K562 (cell line): ENCODE results near the gene KCTD21. TPM values are rescaled to one million over a fixed set of nuclear protein-coding genes. Genes with fewer than 3 reads are reported as not detected.

Experiments
- ATAC-seq: fragments of 200-7000 bp; cut with Tn5 transposase; 3 replicates; pipeline ENCODE4 v1.9.1; 2020; ENCODE audit warnings: moderate library complexity
- BruUV-seq: library from RNA; stranded (reverse); fragments of 400-500 nt; replicated peaks from 2 replicates; lab custom pipeline; 2021; lab: Mats Ljungman, UMichigan
- CTCF ChIA-PET: fragments of 300-600 bp; formaldehyde crosslinking; extraction: SDS; loops from one replicate; lab custom pipeline; 2021; ENCODE audit warnings: low intra/inter-chr PET ratio; lab: Yijun Ruan, JAX
- POLR2A ChIA-PET: fragments of 300-600, 350-650 bp; sonication (Branson Sonifier 250); formaldehyde crosslinking; extraction: SDS; loops from one replicate; lab custom pipeline; 2021; ENCODE audit warnings: antibody characterized with exemption, inconsistent platforms; lab: Yijun Ruan, JAX
- DNase-seq, 4 experiments: peaks; one replicate each; pipeline versions ENCODE4 v3.0.0 to v3.0.0-alpha.2; 2011 to 2018; ENCODE audit warnings: low spot score in 3 of 4, mixed read lengths in 3 of 4; ENCODE audit errors: extremely low read depth in 1 of 4
- FAIRE-seq: peaks from 2 replicates; lab custom pipeline; 2011; peaks lifted over from hg19 to GRCh38; lab: Jason Lieb, UNC
- H2AFZ ChIP-seq: 2 replicates; pipeline ENCODE4 v1.6.0; 2011; ENCODE audit warnings: low read depth, low read length, control low read depth, inconsistent platforms
- H3K27ac ChIP-seq: fragments of 200-600 bp; 3 replicates; pipeline ENCODE4 v1.8.0; 2011; ENCODE audit warnings: low read depth, mild to moderate bottlenecking, control low read depth, inconsistent platforms, low read length, moderate library complexity, mixed read lengths; ENCODE audit errors: extremely low read depth
- H3K27me3 ChIP-seq, 2 experiments: fragments of 300-600 bp in 1 of 2; 2 replicates in 1 of 2; 3 replicates in 1 of 2; pipeline versions ENCODE4 v1.6.0 to v1.8.0; 2011; ENCODE audit warnings: inconsistent platforms in 2 of 2, low read length in 2 of 2, mild to moderate bottlenecking in 1 of 2, mixed read lengths in 1 of 2, moderate library complexity in 1 of 2; ENCODE audit not compliant: control insufficient read depth in 2 of 2, insufficient read depth in 2 of 2
- H3K36me3 ChIP-seq: fragments of 300-600 bp; 3 replicates; pipeline ENCODE4 v1.8.0; 2011; ENCODE audit warnings: mild to moderate bottlenecking, low read length, inconsistent platforms; ENCODE audit not compliant: control insufficient read depth, insufficient read depth
- H3K4me1 ChIP-seq, 2 experiments: fragments of 200-600 bp in 1 of 2; replicated peaks in 1 of 2; 2 replicates in 1 of 2; 3 replicates in 1 of 2; pipeline versions ENCODE4 v1.5.1 to v1.8.0; 2011; ENCODE audit warnings: inconsistent platforms in 2 of 2, low read length in 2 of 2, mild to moderate bottlenecking in 1 of 2, mixed read lengths in 1 of 2, moderate library complexity in 1 of 2; ENCODE audit not compliant: control insufficient read depth in 2 of 2, insufficient read depth in 2 of 2
- H3K4me2 ChIP-seq: 2 replicates; pipeline ENCODE4 v1.6.1; 2011; ENCODE audit warnings: low read length, control low read depth, inconsistent platforms, mixed read lengths; ENCODE audit not compliant: insufficient read depth
- H3K4me3 ChIP-seq: fragments of 200-600 bp; sonication (generic), shearing (Covaris generic); 2 replicates; pipeline ENCODE4 v1.5.1; 2016; ENCODE audit warnings: control low read depth, inconsistent platforms
- H3K79me2 ChIP-seq: fragments of 200-600 bp; 3 replicates; pipeline ENCODE4 v1.8.0; 2011; ENCODE audit warnings: low read length, inconsistent platforms; ENCODE audit not compliant: control insufficient read depth, insufficient read depth
- H3K9ac ChIP-seq, 2 experiments: 2 replicates each; pipeline versions ENCODE4 v1.6.0 to v1.6.1; 2011; ENCODE audit warnings: low read depth in 2 of 2, low read length in 2 of 2, control low read depth in 1 of 2, inconsistent platforms in 1 of 2, mild to moderate bottlenecking in 1 of 2, mixed read lengths in 1 of 2; ENCODE audit not compliant: insufficient read depth in 1 of 2
- H3K9me1 ChIP-seq: one replicate; pipeline ENCODE4 v1.6.0; 2011; ENCODE audit warnings: inconsistent platforms, mild to moderate bottlenecking, low read length, moderate library complexity; ENCODE audit not compliant: control insufficient read depth, insufficient read depth
- H3K9me3 ChIP-seq: replicated peaks from 2 replicates; pipeline ENCODE4 v1.5.1; 2011; ENCODE audit warnings: low read depth, low read length, inconsistent platforms; ENCODE audit not compliant: control insufficient read depth, insufficient read depth
- H4K20me1 ChIP-seq: replicated peaks from 2 replicates; pipeline ENCODE4 v1.6.1; 2011; ENCODE audit warnings: low read length, inconsistent platforms, mixed read lengths; ENCODE audit not compliant: control insufficient read depth, insufficient read depth
- CEBPB ChIP-seq: fragments of 450-650 bp; IDR thresholded peaks from 2 replicates; pipeline ENCODE4 v1.6.1; 2016; ENCODE audit warnings: missing genetic modification characterization, missing compliant biosample characterization
- DDX20 ChIP-seq: fragments of 450-650 bp; IDR thresholded peaks from 2 replicates; pipeline ENCODE4 v1.6.1; 2016; ENCODE audit warnings: missing genetic modification characterization, low read depth, mild to moderate bottlenecking, missing compliant biosample characterization, moderate library complexity
- HLTF ChIP-seq: fragments of 450-650 bp; IDR thresholded peaks from 2 replicates; pipeline ENCODE4 v1.6.1; 2016
- JUNB ChIP-seq: fragments of 450-650 bp; formaldehyde crosslinking; conservative IDR thresholded peaks from 2 replicates; pipeline ENCODE4 v1.4.0; 2020; ENCODE audit warnings: mild to moderate bottlenecking
- MAFK ChIP-seq: IDR thresholded peaks from 2 replicates; pipeline ENCODE4 v1.6.1; 2011; ENCODE audit warnings: low read length, improper control_type of control experiment
- PCBP2 ChIP-seq: fragments of 200-400 bp; formaldehyde crosslinking; IDR thresholded peaks from 2 replicates; pipeline ENCODE4 v1.6.1; 2018; ENCODE audit warnings: low read length, low read depth, mild to moderate bottlenecking, moderate library complexity; ENCODE audit not compliant: poor library complexity, severe bottlenecking
- THRAP3 ChIP-seq: fragments of 450-650 bp; IDR thresholded peaks from 2 replicates; pipeline ENCODE4 v1.6.1; 2016; ENCODE audit warnings: mild to moderate bottlenecking, inconsistent platforms, borderline replicate concordance
- UBTF ChIP-seq, 2 experiments: IDR thresholded peaks; 2 replicates each; pipeline ENCODE4 v1.6.1; 2012; ENCODE audit warnings: improper control_type of control experiment in 2 of 2, low read depth in 2 of 2, low read length in 2 of 2, borderline replicate concordance in 1 of 2
- ZBTB1 ChIP-seq: sonication (generic); formaldehyde crosslinking; IDR thresholded peaks from 2 replicates; pipeline ENCODE4 v1.8.1; 2023; ENCODE audit warnings: missing genetic modification reagents, low read depth, mild to moderate bottlenecking, borderline replicate concordance
- ZNF23 ChIP-seq: fragments of 250-450 bp; sonication (Bioruptor Pico); IDR thresholded peaks from 2 replicates; pipeline ENCODE4 v1.4.0; 2020; ENCODE audit warnings: mild to moderate bottlenecking
- ZNF518B ChIP-seq: fragments of 250-450 bp; sonication (Bioruptor Pico); IDR thresholded peaks from 2 replicates; pipeline ENCODE4 v1.5.0; 2021; ENCODE audit warnings: mild to moderate bottlenecking, moderate library complexity
- WGBS: fragments of 100-300 bp; shearing (Covaris generic); methylation state at CpG from one replicate; pipeline ENCODE4 v1.1.6; 2016; ENCODE audit warnings: low coverage, mixed read lengths; ENCODE audit not compliant: insufficient coverage; ENCODE audit errors: missing lambda C conversion rate; 5-methylcytosine and 5-hydroxymethylcytosine counted together
- in situ Hi-C: fragments of 300-500 bp; cut with MboI; formaldehyde crosslinking; loops from 4 replicates; pipeline ENCODE4 v1.15.0; 2018; ENCODE audit warnings: inconsistent platforms, mixed read lengths
- intact Hi-C: fragments of 100-400 bp; cut with micrococcal nuclease; formaldehyde crosslinking; loops from 2 replicates; pipeline ENCODE4 v1.14.2; 2022
- polyA plus RNA-seq, 8 experiments: library from polyadenylated mRNA; depleted of rRNA in 4 of 8; stranded (reverse) in 5 of 8; unstranded in 3 of 8; fragments of >200 nt; fragmentation: Nextera tagmentation in 2 of 8; fragmentation: Illumina TruSeq in 1 of 8; extraction: Ambion mirVana in 2 of 8; extraction: Trizol in 1 of 8; gene quantifications; 2 replicates each; pipeline versions ENCODE4 v1.2.1 to v1.2.3, GENCODE V29; 2011 to 2014; ENCODE audit warnings: inconsistent platforms in 1 of 8, missing spikeins in 1 of 8
- total RNA-seq, 7 experiments: library from RNA; depleted of rRNA in 6 of 7; stranded (reverse); fragments of >200 nt in 6 of 7; fragmentation: Illumina TruSeq in 2 of 7; extraction: Trizol in 2 of 7; gene quantifications; 2 replicates each; pipeline versions ENCODE4 v1.2.1 to v1.2.3, GENCODE V29; 2011 to 2021; ENCODE audit warnings: low replicate concordance in 1 of 7

The KCTD21 gene
- total and polyA plus RNA-seq, 9 of the 15 experiments (the other 6 are each of a cell fraction or from before 2014, with no cell fraction given), result 0.34 to 5.4 (median 1.9) TPM

- WGBS, result 90% methylated on average over 13 of the region's 13 CpGs
Observed at GRCh38 chr11:78200553-78200952, 12.1 kb upstream of the KCTD21 start.

More at GRCh38 chr11:78200553-78200952, 12.1 kb upstream of the KCTD21 start:
- Histone ChIP-seq H3K36me3 (peaks cover 7% of the 10 kb centered on the region; the same call in 2 of the 3 replicates), H2AFZ (no peak overlapping the region), H3K4me3 (no peak overlapping the region), H3K9me3 (no peaks in the 10 kb centered on the region), H3K79me2 (no peaks in the 10 kb centered on the region), H3K4me2 (no peak overlapping the region), H3K9ac (peak overlapping the region in 1 of 2 experiments; percentile 59; a peak in 2 of 4 replicates), H3K9me1 (no peaks in the 10 kb centered on the region), H3K27me3 (no peaks in the 10 kb centered on the region), H4K20me1 (0 out of 2 replicates have a peak, but pooled peaks cover 6% of the 10 kb centered on the region), H3K4me1 (peaks cover 0 to 12% of the 10 kb centered on the region in 2 experiments; a peak in 3 of 5 replicates), H3K27ac (no peak overlapping the region)
- ATAC-seq (no peak), FAIRE-seq (no peak), DNase-seq (no peak)
- ChIA-PET POLR2A (interaction anchor here (0.5 kb wide), 1 partner anchor 713 kb away, joined by 4 read pairs; no protein-coding TSS in a partner anchor), CTCF (no interaction called here)
- TF ChIP-seq MAFK, result no peak
- TF ChIP-seq UBTF (IDR thresholded peaks at IDR 0.05; ENCODE audit: borderline replicate concordance in 1 of 2, low read depth in 2 of 2, low read length in 2 of 2), result no peak
- TF ChIP-seq DDX20 (tag), result no peak
- TF ChIP-seq THRAP3, result no peak
- TF ChIP-seq ZBTB1, result no peak
- TF ChIP-seq JUNB (CRISPR knock-in tag), result no peak
- TF ChIP-seq CEBPB (tag), result no peak
- TF ChIP-seq ZNF23, result no peak
- TF ChIP-seq PCBP2, result no peak
- TF ChIP-seq ZNF518B (CRISPR knock-in tag), result no peak
- no peak for TF ChIP-seq HLTF
- in situ Hi-C loops, result no loop called here
- intact Hi-C loops, result no loop called here
- no TSS peak for BruUV-seq
